Activated T-helper 9 cell treated with anti-CD3 and anti-CD28 coated beads, Interleukin-2, amount 50 U/mL, for 16 hours (primary cell): Measurements from ENCODE around the gene EIF3D.

Experiments
- DNase-seq: peaks from one replicate; pipeline ENCODE4 v3.0.0-alpha.2; 2020; ENCODE audit warnings: low read depth

Gene EIF3D

GRCh38 chr22:36465232-36466021, 63.5 kb downstream of the EIF3D start:
- no peak for DNase-seq

DNA sequence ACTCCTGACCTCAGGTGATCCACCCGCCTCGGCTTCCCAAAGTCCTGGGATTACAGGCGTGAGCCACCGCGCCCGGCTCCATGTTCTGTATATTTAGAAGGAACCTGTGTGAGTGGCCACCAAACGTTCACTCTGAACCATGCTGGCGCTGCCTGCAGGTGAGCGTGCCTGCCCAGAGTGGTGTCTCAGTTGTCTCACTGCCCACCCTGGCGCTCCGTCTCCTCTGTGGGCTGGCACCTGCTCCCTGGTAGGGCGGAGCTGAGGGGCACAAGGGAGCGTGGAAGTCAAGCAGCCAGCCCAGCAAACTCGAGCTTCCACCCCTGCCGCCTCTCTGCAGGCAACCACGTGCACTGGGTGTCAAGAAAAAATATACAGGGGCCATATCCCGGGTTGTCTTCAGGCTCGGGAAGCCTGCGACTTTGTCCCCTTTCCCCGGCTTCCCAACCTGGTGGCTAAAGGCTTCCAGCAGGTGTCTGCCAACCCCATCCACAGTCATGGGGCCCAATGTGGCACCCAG, 64.2 kb downstream of the EIF3D start:
- DNase-seq, result no peak

DNA sequence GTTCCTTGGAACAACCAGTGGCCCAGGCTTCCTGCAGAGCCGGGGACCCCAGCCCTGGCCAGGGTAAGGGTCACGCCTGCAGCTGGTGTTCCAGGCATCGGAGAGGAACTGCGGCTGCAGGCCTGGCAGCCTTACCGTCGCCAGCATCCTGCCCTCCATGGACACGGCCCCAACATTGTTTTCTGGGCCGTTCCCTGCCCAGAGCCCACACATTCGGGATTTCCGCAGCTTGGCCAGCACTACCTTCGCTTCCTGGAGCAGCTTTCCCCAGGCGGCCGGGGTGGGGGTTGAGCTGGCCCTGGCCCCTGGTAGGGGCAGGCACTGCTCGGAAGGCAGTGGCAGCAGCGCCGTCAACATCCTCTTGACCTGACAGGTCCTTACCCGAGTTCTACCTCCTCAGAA, 65.2 kb downstream of the EIF3D start:
- no peak for DNase-seq

- DNase-seq, result no peak
Observed at GRCh38 chr22:36461665-36462649, 67.0 kb downstream of the EIF3D start.
